ENCODE data around the gene CCDC186.

CCDC186 gene

DNA sequence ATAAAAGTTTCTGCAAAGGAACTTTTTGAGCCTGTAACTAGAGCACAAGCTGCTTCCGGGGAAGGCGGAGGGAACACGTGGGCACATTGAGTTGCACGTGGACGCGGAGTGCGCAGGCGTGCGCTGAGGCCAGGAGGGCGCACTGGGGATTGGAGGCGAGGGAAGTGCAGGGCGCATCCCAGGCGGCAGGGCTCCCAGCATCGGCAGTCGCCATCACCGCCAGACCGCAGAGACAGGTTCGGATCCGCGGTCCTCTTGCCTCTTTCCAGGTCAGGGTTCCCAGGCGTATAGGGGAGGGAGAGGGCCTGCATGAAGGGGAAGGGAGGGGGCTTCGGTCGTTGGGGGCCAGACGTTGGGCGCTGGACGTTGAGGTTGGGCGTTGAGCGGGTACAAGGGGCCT, 5.1 kb upstream of the CCDC186 start, which contains the start of gene TDRD1:
TDRD1 (plus strand) TSS at position 206 of the 400 bp plus-strand sequence. CDS start 8,479 bp downstream, outside the sequence.
- H3K36me3 ChIP-seq (replicated peaks; ENCODE audit: low read depth, low read length) = no peaks in the 10 kb centered on the region
- no peak within 1 kb of the TSS for H3K9ac ChIP-seq (ENCODE audit: low read length)
- no peak within 1 kb of the TSS for H3K4me3 ChIP-seq (ENCODE audit: low read length)
- peaks cover 10% of the 10 kb centered on the region; the same call in 1 of the 2 replicates for H3K27me3 ChIP-seq (ENCODE audit: low read depth, low read length)
- H3K27ac ChIP-seq (ENCODE audit: low read length) = no peak within 1 kb of the TSS
- no peak within 1 kb of the TSS for H3K4me2 ChIP-seq (ENCODE audit: low read length)
- H3K4me1 ChIP-seq (ENCODE audit: low read length) = peaks cover 3% of the 10 kb centered on the region; the same call in 1 of the 2 replicates
- no peak for TF ChIP-seq EZH2phosphoT487 (IDR thresholded peaks at IDR 0.05; ENCODE audit: low read depth)
- TF ChIP-seq, protein P1, sequence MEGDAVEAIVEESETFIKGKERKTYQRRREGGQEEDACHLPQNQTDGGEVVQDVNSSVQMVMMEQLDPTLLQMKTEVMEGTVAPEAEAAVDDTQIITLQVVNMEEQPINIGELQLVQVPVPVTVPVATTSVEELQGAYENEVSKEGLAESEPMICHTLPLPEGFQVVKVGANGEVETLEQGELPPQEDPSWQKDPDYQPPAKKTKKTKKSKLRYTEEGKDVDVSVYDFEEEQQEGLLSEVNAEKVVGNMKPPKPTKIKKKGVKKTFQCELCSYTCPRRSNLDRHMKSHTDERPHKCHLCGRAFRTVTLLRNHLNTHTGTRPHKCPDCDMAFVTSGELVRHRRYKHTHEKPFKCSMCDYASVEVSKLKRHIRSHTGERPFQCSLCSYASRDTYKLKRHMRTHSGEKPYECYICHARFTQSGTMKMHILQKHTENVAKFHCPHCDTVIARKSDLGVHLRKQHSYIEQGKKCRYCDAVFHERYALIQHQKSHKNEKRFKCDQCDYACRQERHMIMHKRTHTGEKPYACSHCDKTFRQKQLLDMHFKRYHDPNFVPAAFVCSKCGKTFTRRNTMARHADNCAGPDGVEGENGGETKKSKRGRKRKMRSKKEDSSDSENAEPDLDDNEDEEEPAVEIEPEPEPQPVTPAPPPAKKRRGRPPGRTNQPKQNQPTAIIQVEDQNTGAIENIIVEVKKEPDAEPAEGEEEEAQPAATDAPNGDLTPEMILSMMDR (IDR thresholded peaks at IDR 0.05; ENCODE audit: low read depth, low read length) = no peak
- no peaks in the 10 kb centered on the region for H4K20me1 ChIP-seq (ENCODE audit: insufficient read depth, low read length)
- H2AFZ ChIP-seq (ENCODE audit: low read depth, low read length) = no peak within 1 kb of the TSS
- no peaks in the 10 kb centered on the region for H3K79me2 ChIP-seq (ENCODE audit: low read length)
- no peaks in the 10 kb centered on the region for H3K9me3 ChIP-seq (ENCODE audit: insufficient read depth, low read length)

DNA sequence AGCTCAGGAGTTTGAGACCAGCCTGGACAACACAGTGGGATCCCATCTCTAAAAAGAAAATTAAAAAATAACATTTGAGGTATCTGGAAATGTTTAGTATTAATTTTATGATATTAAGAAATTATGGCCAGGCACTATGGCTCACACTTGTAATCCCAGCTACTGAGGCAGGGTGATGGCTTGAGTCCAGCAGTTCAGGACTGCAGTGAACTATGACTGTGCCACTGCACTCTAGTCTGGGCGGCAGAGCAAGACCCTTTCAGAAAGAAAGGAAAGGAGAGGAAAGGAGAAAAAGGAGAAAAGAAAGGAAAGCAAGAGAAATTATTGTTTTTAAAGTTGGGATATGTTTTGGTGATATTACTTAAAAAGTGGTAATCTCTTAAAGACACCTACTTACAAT, 2.5 kb upstream of the CCDC186 start:
- peaks cover 10% of the 10 kb centered on the region; the same call in 1 of the 2 replicates for H3K27me3 ChIP-seq (ENCODE audit: low read depth, low read length)

DNA sequence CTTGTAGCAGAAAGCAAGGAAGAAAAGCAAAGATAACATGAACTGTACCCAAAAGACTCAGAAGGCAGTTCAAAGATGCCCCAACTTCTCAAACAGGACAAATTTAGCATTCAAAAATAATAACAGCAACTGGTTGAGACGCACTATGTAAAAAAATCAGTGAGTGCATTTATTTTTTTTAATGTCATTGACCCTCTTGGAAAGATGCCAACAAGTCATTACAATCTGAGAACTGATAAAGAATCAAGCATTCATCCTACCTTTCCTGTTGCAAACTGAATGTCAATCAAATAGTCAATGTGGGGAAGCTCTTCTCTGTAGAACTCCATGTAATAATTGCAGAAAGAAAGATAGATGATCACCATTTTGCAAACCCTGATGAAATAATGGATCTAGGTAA, 1.7 kb upstream of the CCDC186 start:
- peaks cover 13% of the 10 kb centered on the region; the same call in 1 of the 2 replicates for H3K4me1 ChIP-seq (ENCODE audit: low read length)
- H3K9ac ChIP-seq (ENCODE audit: low read length) = no peak overlapping the region
- no peak overlapping the region for H3K27ac ChIP-seq (ENCODE audit: low read length)
- no peak overlapping the region for H2AFZ ChIP-seq (ENCODE audit: low read depth, low read length)
- H3K9me3 ChIP-seq (ENCODE audit: insufficient read depth, low read length) = no peaks in the 10 kb centered on the region
- no peaks in the 10 kb centered on the region for H3K36me3 ChIP-seq (replicated peaks; ENCODE audit: low read depth, low read length)
- H4K20me1 ChIP-seq (ENCODE audit: insufficient read depth, low read length) = no peaks in the 10 kb centered on the region
- H3K27me3 ChIP-seq (ENCODE audit: low read depth, low read length) = peaks cover 10% of the 10 kb centered on the region; the same call in 1 of the 2 replicates
- H3K4me2 ChIP-seq (ENCODE audit: low read length) = no peak overlapping the region
- no peak overlapping the region for H3K4me3 ChIP-seq (ENCODE audit: low read length)
- peaks cover 16% of the 10 kb centered on the region for H3K79me2 ChIP-seq (ENCODE audit: low read length)
- no peak for TF ChIP-seq EZH2phosphoT487 (IDR thresholded peaks at IDR 0.05; ENCODE audit: low read depth)
- TF ChIP-seq, protein P1 (IDR thresholded peaks at IDR 0.05; ENCODE audit: low read depth, low read length) = no peak

More for the DNA sequence above, 2.5 kb upstream of the CCDC186 start:
- no peaks in the 10 kb centered on the region for H4K20me1 ChIP-seq (ENCODE audit: insufficient read depth, low read length)
- H3K9ac ChIP-seq (ENCODE audit: low read length) = no peak overlapping the region
- no peak overlapping the region for H3K27ac ChIP-seq (ENCODE audit: low read length)
- no peaks in the 10 kb centered on the region for H3K36me3 ChIP-seq (replicated peaks; ENCODE audit: low read depth, low read length)
- no peak overlapping the region for H3K4me3 ChIP-seq (ENCODE audit: low read length)
- H3K79me2 ChIP-seq (ENCODE audit: low read length) = peaks cover 14% of the 10 kb centered on the region
- H3K9me3 ChIP-seq (ENCODE audit: insufficient read depth, low read length) = no peaks in the 10 kb centered on the region
- H2AFZ ChIP-seq (ENCODE audit: low read depth, low read length) = no peak overlapping the region
- H3K4me2 ChIP-seq (ENCODE audit: low read length) = no peak overlapping the region
- H3K4me1 ChIP-seq (ENCODE audit: low read length) = peaks cover 13% of the 10 kb centered on the region; the same call in 1 of the 2 replicates
- TF ChIP-seq, protein P1 (IDR thresholded peaks at IDR 0.05; ENCODE audit: low read depth, low read length) = no peak
- no peak for TF ChIP-seq EZH2phosphoT487 (IDR thresholded peaks at IDR 0.05; ENCODE audit: low read depth)

DNA sequence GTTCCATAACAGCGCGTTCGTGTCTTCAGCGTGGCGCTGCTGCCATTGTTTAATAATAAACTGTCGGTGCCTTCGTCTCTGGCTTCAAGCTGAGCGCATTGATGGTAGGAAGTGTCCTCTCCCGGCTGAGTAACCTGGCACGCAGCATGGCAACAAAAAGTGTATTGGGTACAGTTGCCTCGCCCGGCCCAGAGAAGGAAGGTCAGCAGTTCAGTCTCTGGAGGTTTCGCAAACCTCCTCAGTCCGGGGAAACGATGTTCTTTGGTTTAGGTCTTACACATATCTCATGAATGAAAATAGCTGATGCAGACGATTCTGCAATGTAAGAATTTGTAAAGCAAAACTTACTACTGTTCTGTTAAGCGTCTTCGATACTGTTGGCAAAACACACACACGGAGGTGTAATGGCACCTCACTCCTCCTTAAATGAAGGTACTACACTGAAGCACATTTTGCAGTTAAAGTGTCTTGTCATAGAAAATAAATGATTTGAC, 739 bp upstream of the CCDC186 start:
- H3K9me3 ChIP-seq (ENCODE audit: insufficient read depth, low read length) = no peaks in the 10 kb centered on the region
- H3K4me3 ChIP-seq (ENCODE audit: low read length) = peak overlapping the region; percentile 99
- peak overlapping the region; percentile 99 for H3K4me2 ChIP-seq (ENCODE audit: low read length)
- H4K20me1 ChIP-seq (ENCODE audit: insufficient read depth, low read length) = no peaks in the 10 kb centered on the region
- H3K27ac ChIP-seq (ENCODE audit: low read length) = no peak overlapping the region
- peaks cover 10% of the 10 kb centered on the region; the same call in 1 of the 2 replicates for H3K27me3 ChIP-seq (ENCODE audit: low read depth, low read length)
- peak overlapping the region; percentile 55 for H3K9ac ChIP-seq (ENCODE audit: low read length)
- peaks cover 13% of the 10 kb centered on the region; the same call in 1 of the 2 replicates for H3K4me1 ChIP-seq (ENCODE audit: low read length)
- TF ChIP-seq, protein P1 (IDR thresholded peaks at IDR 0.05; ENCODE audit: low read depth, low read length) = no peak
- no peak for TF ChIP-seq EZH2phosphoT487 (IDR thresholded peaks at IDR 0.05; ENCODE audit: low read depth)
- H2AFZ ChIP-seq (ENCODE audit: low read depth, low read length) = peak overlapping the region; percentile 92
- H3K36me3 ChIP-seq (replicated peaks; ENCODE audit: low read depth, low read length) = no peaks in the 10 kb centered on the region
- H3K79me2 ChIP-seq (ENCODE audit: low read length) = peaks cover 20% of the 10 kb centered on the region
